ENCODE results near the gene IBA57. TPM values are rescaled to one million over a fixed set of nuclear protein-coding genes. Genes with fewer than 3 reads are reported as not detected.

IBA57 gene
- total RNA-seq, 4 donors from 2014 or later = 3.7 to 11.8 (median 6.6) TPM

GRCh38 chr1:228168563-228169270 lies 3.1 kb downstream of the IBA57 start:
- Histone ChIP-seq H3K27me3 (no peaks in the 10 kb centered on the region), H3K36me3 (peaks cover 0 to 15% (median 4%) of the 10 kb centered on the region in 4 donors), H3K27ac (replicated peaks in 1 of 4) (no peak overlapping the region), H3K4me3 (no peak overlapping the region), H3K4me1 (peaks cover 19 to 31% (median 26%) of the 10 kb centered on the region in 4 donors), H3K9me3 (no peaks in the 10 kb centered on the region)
- no peak for DNase-seq (ENCODE audit: extremely low spot score)
- WGBS = 79% methylated on average over 10 of the region's 12 CpGs
- TF ChIP-seq EP300 (IDR thresholded peaks at IDR 0.05) = no peak
- no peak for TF ChIP-seq POLR2AphosphoS5 (IDR thresholded peaks at IDR 0.05)
- no peak for TF ChIP-seq POLR2A (IDR thresholded peaks at IDR 0.05; ENCODE audit: low read depth)
- TF ChIP-seq CTCF (IDR thresholded peaks at IDR 0.05) = no peak
- intact Hi-C loops (cut with DNase I) = loop anchor here (5.0 kb wide), 1 partner anchor 36 kb away; no protein-coding TSS in a partner anchor

GRCh38 chr1:228169345-228169744 lies 3.7 kb downstream of the IBA57 start:
- H3K4me3 ChIP-seq = no peak overlapping the region
- peaks cover 0 to 15% (median 4%) of the 10 kb centered on the region in 4 donors for H3K36me3 ChIP-seq
- no peak for DNase-seq (ENCODE audit: extremely low spot score)
- peaks cover 17 to 27% (median 22%) of the 10 kb centered on the region in 4 donors for H3K4me1 ChIP-seq
- H3K27ac ChIP-seq (replicated peaks in 1 of 4) = no peak overlapping the region
- no peaks in the 10 kb centered on the region for H3K9me3 ChIP-seq
- no peaks in the 10 kb centered on the region for H3K27me3 ChIP-seq
- WGBS = 83% methylated on average over 2 of the region's 2 CpGs
- intact Hi-C loops (cut with DNase I) = loop anchor here (5.0 kb wide), 1 partner anchor 37 kb away; no protein-coding TSS in a partner anchor
- no peak for TF ChIP-seq POLR2AphosphoS5 (IDR thresholded peaks at IDR 0.05)
- TF ChIP-seq POLR2A (IDR thresholded peaks at IDR 0.05; ENCODE audit: low read depth) = no peak
- TF ChIP-seq CTCF (IDR thresholded peaks at IDR 0.05) = no peak
- TF ChIP-seq EP300 (IDR thresholded peaks at IDR 0.05) = no peak

- Histone ChIP-seq H3K4me1 (peaks cover 8 to 25% (median 16%) of the 10 kb centered on the region in 4 donors), H3K36me3 (peaks cover 4 to 26% (median 15%) of the 10 kb centered on the region in 4 donors), H3K27me3 (no peaks in the 10 kb centered on the region), H3K27ac (replicated peaks in 1 of 4) (no peak overlapping the region), H3K9me3 (no peaks in the 10 kb centered on the region), H3K4me3 (no peak overlapping the region)
- no peak for DNase-seq (ENCODE audit: extremely low spot score)
- no peak for TF ChIP-seq POLR2A (IDR thresholded peaks at IDR 0.05; ENCODE audit: low read depth)
- TF ChIP-seq CTCF (IDR thresholded peaks at IDR 0.05) = no peak
- no peak for TF ChIP-seq POLR2AphosphoS5 (IDR thresholded peaks at IDR 0.05)
- TF ChIP-seq EP300 (IDR thresholded peaks at IDR 0.05) = no peak
- intact Hi-C loops (cut with DNase I) = no loop called here
- WGBS = 81% methylated on average over 3 of the region's 7 CpGs
Measured at GRCh38 chr1:228170666-228171065, 5.1 kb downstream of the IBA57 start.

- peaks cover 6 to 22% (median 17%) of the 10 kb centered on the region in 4 donors for H3K4me1 ChIP-seq
- H3K27ac ChIP-seq (replicated peaks in 1 of 4) = no peak overlapping the region
- 79% methylated on average over 10 of the region's 10 CpGs for WGBS
- H3K4me3 ChIP-seq = no peak overlapping the region
- intact Hi-C loops (cut with DNase I) = no loop called here
- no peaks in the 10 kb centered on the region for H3K9me3 ChIP-seq
- H3K27me3 ChIP-seq = no peaks in the 10 kb centered on the region
- TF ChIP-seq CTCF (IDR thresholded peaks at IDR 0.05) (no peak), EP300 (IDR thresholded peaks at IDR 0.05) (no peak), POLR2A (IDR thresholded peaks at IDR 0.05; ENCODE audit: low read depth) (no peak), POLR2AphosphoS5 (IDR thresholded peaks at IDR 0.05) (no peak)
- H3K36me3 ChIP-seq = peaks cover 4 to 33% (median 18%) of the 10 kb centered on the region in 4 donors
- DNase-seq (ENCODE audit: extremely low spot score) = no peak
Measured at GRCh38 chr1:228171221-228171891, 5.8 kb downstream of the IBA57 start.

All from esophagus muscularis mucosa (tissue), 4 donors.